Mucosa of rectum (tissue), 2 donors: ENCODE measurements around the gene TMEM184B.

Experiments
- H3K27ac ChIP-seq, 2 donors: one replicate each; pipeline ENCODE4 v1.7.0; 2013; ENCODE audit warnings: inconsistent platforms in 2 of 2, low read depth in 2 of 2, low read length in 2 of 2
- H3K27me3 ChIP-seq, 2 donors: one replicate each; pipeline ENCODE4 v1.7.0; 2013; ENCODE audit warnings: low read length in 2 of 2; ENCODE audit not compliant: control insufficient read depth in 2 of 2, insufficient read depth in 2 of 2
- H3K36me3 ChIP-seq, 2 donors: one replicate each; pipeline ENCODE4 v1.7.0; 2013; ENCODE audit warnings: low read length in 2 of 2; ENCODE audit not compliant: control insufficient read depth in 2 of 2, insufficient read depth in 2 of 2
- H3K4me1 ChIP-seq, 2 donors: one replicate each; pipeline ENCODE4 v1.7.0; 2013; ENCODE audit warnings: low read length in 2 of 2, mild to moderate bottlenecking in 1 of 2; ENCODE audit not compliant: control insufficient read depth in 2 of 2, insufficient read depth in 2 of 2
- H3K4me3 ChIP-seq, 2 donors: one replicate each; pipeline ENCODE4 v1.7.0; 2013; ENCODE audit warnings: low read length in 2 of 2
- H3K9ac ChIP-seq, 2 donors: one replicate each; pipeline ENCODE4 v1.7.0; 2013; ENCODE audit warnings: low read length in 2 of 2, low read depth in 1 of 2, mild to moderate bottlenecking in 1 of 2
- H3K9me3 ChIP-seq, 2 donors: one replicate each; pipeline ENCODE4 v1.7.0; 2013; ENCODE audit warnings: low read length in 2 of 2; ENCODE audit not compliant: control insufficient read depth in 2 of 2
- donor health status: healthy.
- donor health status: Normal muscosa, but diverticular disease.

The TMEM184B gene

DNA sequence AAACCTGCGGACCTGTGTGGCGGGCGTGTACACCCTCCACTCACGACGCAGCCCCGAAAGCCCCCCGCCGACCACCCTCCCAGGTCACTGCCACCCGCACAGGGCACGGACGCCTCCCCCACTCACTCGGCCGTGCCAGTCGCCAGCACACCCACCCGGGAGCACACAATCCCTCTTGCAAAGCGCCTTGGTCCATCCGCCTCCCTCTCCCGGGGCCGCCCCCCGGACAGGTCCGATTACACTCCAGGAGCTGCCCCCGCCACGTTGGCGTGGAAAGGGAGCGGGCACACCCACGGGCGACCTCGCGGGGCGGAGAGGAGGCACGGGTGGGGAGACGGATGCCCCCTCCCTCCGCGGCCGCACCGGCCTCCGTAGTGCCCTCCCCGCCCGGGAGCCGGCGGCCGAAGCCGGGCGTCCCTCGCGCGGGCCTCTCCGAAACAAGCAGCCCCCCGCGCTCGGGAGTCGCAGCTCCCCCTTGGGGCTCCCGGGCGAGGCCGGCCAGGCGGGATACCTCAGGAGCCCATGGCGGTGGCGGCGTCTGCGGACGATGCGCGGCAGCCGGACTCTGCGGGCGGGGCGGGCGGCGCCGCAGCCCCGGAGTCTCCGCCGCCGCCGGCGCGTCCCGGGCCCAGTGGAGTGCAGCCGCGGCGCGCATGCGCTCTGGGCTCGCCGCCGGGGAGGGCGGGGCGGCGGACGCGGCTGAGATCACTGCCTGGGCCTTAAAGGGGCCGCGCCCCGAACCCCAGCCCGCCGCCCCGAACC lies at the start of gene TMEM184B:
TSS of gene TMEM184B (minus strand) at position 638 of the 762 bp plus-strand sequence. CDS start 25,049 bp downstream, outside the sequence.
- peaks cover 19 to 22% of the 10 kb centered on the region in 2 donors for H3K4me1 ChIP-seq
- H3K27ac ChIP-seq: peak within 1 kb of the TSS; percentile 63 to 81
- no peaks in the 10 kb centered on the region for H3K27me3 ChIP-seq
- H3K9me3 ChIP-seq: no peaks in the 10 kb centered on the region
- H3K9ac ChIP-seq: peak within 1 kb of the TSS; percentile 85 to 96
- peak within 1 kb of the TSS; percentile 80 to 93 for H3K4me3 ChIP-seq
- H3K36me3 ChIP-seq: no peaks in the 10 kb centered on the region

DNA sequence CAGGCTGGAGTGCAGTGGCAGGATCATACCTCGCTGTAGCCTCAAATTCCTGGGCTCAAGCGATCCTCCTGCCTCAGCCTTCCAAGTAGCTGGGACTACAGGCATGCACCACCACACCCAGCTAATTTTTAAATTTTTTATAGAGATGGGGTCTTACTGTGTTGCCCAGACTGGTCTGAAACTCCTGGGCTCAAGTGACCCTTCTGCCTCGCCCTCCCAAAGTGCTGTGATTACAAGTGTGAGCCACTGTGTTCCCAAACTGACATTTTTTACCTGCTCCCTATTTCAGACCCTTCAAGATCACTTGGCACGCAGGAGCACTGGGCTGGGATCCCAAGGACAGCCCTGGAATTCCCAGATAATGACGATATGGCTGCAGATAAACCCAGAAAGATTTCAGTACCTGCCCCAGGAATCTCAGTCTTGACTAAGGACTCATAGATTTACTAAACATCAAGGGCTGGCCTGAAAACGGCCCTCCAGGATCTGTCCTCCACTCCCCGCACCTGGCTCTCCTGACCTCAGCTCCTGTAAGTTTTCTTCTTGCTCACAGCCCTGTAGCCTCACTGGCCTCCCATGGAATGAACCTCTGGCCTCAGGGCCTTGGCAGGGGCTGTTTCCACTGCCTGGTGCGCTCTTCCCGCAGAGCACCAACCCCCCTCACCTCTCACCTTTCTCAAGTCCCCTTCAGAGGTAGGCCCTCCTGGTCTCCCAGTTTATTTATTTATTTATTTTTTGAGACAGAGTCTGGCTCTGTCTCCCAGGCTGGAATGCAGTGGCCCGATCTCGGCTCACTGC lies 48.0 kb upstream of the TMEM184B start:
- peaks cover 15 to 25% of the 10 kb centered on the region in 2 donors for H3K4me1 ChIP-seq
- H3K9me3 ChIP-seq: no peaks in the 10 kb centered on the region
- no peak overlapping the region for H3K4me3 ChIP-seq
- H3K36me3 ChIP-seq: no peaks in the 10 kb centered on the region
- H3K27ac ChIP-seq: no peak overlapping the region
- no peaks in the 10 kb centered on the region for H3K27me3 ChIP-seq
- no peak overlapping the region for H3K9ac ChIP-seq

DNA sequence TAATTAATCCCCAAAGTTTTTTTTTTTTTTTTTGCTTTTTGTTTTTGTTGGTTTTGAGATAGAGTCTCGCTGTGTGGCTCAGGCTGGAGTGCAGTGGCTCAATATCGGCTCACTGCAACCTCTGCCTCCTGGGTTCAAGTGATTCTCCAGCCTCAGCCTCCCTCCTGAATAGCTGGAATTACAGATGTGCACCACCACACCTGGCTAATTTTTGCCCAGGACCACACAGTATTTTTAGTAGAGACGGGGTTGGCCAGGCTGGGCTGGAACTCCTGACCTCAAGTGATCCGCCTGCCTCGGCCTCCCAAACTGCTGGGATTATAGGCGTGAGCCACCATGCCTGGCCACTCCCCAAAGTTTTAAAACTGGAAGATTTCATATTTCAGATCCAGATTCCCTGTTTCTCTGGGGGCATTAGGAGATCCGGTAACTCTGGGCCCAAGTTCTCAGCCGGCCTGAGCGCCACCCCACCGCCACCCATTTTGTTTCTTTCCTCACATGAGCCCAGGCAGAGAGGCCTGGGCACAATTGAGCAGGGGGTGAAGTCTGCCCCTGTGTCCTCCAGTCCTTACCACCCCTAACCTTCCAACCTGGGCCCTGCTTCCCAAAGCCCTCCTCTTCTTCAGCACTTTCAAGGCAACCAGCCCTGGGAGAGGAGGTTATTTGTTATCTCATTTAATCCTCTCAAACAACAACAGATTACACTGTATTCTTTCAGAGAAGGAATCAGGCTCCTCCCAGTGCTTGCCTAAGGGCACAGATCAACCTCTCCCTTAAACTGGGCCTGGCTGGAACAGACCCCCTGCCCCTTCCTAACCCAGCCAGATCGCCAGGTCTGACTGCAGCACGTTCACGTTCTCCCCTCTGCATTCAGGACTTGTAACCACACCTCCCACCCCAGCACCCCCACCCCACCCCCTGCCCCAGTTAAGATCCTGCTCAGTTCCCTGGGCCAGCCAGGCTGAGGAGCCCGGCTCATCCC lies 46.3 kb upstream of the TMEM184B start:
- Histone ChIP-seq H3K27me3 (no peaks in the 10 kb centered on the region), H3K9me3 (no peaks in the 10 kb centered on the region), H3K36me3 (no peaks in the 10 kb centered on the region), H3K9ac (peak overlapping the region; percentile 88 to 96), H3K27ac (peak overlapping the region; percentile 99), H3K4me3 (peak overlapping the region in 1 of 2 donors; percentile 66), H3K4me1 (peaks cover 28 to 39% of the 10 kb centered on the region in 2 donors)

DNA sequence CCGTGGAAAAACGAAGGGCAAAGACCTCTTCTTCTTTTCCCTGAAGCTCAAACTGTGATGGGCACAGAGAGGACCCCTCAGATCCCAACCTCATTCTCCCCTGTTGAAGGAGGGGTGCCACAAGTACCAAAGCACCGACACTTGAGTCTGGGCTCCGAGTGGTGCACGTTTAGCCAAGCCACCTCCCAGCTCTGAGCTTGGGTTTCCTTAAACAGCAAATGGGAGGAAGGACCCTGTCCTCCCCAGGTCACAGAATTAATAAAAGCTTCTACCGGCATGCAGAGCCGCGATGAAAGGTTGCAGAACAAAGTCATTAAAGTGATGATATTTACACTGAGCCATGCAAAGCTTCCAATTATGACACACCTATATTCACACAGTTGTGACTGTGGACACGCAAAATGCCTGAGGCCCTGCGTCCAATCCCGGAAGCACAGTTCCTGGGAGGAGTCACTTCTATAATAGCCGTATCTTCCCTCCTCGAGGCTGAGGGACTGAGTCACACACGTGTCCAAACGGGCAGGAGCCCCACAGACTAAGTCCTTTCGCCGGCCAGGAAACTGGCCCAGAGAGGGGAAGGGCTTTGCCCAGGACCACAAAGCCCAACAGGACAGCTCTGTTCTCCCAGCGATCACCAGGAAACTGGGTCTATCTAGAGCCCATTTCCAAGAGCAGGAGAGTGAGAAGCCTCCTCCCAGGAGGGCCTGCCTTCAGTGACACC lies 45.3 kb upstream of the TMEM184B start:
- Histone ChIP-seq H3K4me1 (peaks cover 36 to 41% of the 10 kb centered on the region in 2 donors), H3K9me3 (no peaks in the 10 kb centered on the region), H3K27me3 (no peaks in the 10 kb centered on the region), H3K4me3 (peak overlapping the region; percentile 66 to 74), H3K27ac (peak overlapping the region; percentile 99), H3K9ac (peak overlapping the region; percentile 88 to 96), H3K36me3 (peaks cover 0 to under 1% of the 10 kb centered on the region in 2 donors)

DNA sequence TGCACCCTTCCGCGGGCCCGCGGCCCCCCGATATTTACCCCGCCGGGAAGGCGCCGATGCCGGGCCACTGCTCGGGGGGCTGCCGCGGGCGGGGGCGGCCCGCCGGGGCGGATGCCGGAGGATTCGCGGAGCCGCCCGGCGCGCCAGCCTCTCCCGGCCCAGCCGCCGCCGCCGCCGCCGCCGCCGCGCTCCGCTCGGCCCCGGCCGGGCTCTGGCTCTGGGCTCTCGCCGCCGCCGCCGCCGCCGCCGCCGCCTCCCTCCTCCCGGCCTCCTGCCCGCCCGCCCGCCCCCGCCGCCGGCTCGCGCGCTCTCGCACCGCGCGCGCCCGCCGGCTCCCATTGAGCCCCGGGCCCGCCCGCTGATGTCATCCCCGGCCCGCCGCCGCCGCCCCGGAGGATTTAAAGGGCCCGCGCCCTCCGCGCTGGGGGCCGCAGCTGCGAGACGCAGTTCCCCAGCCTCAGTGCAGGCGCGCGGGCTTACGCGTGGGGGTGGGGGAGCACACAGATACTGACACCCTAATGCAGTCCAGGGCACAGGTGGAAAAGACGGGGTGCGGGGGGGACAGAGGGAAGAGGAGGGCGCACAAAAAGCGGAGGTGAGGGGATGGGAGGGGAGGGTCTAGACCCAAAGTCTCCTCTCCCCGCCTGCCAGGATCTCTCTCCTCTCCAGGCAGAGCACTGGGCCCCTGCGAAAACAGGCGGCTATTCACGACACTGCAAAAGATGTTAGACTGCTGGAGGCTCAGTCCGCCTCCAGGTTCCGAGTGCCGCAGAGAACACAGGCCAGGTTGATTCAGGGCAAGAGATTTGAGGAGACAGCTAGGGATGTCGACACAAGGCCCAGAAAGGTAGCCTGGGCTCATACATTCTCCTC lies 44.5 kb upstream of the TMEM184B start, which contains the start of gene CSNK1E:
TSS of gene CSNK1E (minus strand) at position 312 of the 873 bp plus-strand sequence. CDS start 3,276 bp downstream, outside the sequence.
- Histone ChIP-seq H3K27ac (peak within 1 kb of the TSS; percentile 99), H3K9ac (peak within 1 kb of the TSS; percentile 88 to 96), H3K9me3 (no peaks in the 10 kb centered on the region), H3K36me3 (peaks cover 3 to 6% of the 10 kb centered on the region in 2 donors), H3K4me1 (peaks cover 44 to 47% of the 10 kb centered on the region in 2 donors), H3K4me3 (peak within 1 kb of the TSS; percentile 66 to 78), H3K27me3 (no peaks in the 10 kb centered on the region)

DNA sequence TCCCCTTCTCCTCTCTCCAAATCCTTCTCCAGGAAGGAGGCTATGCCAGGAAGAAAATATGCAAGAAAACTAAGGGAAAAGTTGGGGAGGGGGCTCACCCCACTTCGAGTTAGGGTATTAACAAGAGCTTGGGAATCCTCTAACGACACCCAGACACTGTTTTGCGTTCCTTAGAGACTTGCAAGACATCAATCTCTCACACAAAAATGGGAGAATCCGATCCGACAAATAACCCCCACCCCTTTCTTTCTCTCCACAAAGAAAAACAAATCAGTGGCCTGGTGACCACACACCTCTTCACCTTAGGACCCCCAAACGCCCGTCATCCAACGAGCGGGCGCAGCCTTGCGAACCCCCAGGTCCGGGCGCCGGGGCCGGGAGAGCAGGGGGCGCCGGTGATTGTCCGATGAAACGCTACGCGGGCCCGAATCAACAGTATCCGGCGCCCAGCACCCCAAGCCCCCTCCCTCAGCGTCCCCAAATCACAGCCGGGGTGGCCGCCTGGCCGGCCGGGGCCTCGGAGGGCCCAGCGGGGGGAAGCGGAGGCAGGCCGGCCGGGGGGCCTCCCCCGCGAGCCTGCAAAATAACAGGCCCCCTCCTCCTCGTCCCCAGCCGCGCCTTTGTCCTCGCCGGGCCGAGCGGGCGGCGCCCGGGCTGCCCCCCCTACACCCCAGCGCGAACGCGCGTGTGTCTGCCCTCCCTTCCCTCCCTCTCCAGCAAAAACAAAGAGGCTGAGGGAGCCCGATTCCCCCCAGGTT lies 43.7 kb upstream of the TMEM184B start:
- H3K4me3 ChIP-seq: peak overlapping the region; percentile 61 to 78

DNA sequence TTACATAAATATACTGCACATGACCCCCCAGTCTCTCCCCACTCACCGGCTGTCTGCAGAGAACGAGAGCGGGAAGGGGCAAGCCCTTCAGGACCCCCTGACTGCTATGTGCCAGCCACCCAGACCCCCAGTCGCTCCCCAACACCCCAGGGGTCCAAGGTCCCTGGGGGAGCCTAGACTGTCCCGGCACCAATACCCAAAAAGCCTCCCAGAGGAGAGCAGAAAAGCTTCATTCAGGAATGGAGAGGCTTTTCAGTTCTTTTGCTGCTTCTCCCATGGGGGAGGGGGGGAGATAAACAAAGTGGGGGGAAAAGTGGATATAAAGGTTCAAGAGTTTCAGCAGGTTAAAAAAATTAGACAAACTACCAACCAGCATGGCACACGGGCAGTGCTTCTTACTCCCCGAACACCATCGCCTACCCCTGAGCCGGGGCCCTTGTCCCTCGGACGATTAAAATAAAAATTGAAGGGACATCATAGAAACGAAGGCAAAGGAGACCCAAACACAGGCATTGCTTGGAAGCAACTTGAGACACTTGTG lies 43.1 kb upstream of the TMEM184B start:
- Histone ChIP-seq H3K4me1 (peaks cover 51 to 55% of the 10 kb centered on the region in 2 donors), H3K36me3 (peaks cover 7 to 9% of the 10 kb centered on the region in 2 donors), H3K27me3 (no peaks in the 10 kb centered on the region), H3K27ac (peak overlapping the region; percentile 86 to 93), H3K9ac (peak overlapping the region; percentile 66 to 80), H3K4me3 (peak overlapping the region; percentile 61 to 78), H3K9me3 (no peaks in the 10 kb centered on the region)

More for the DNA sequence above, 43.7 kb upstream of the TMEM184B start:
- Histone ChIP-seq H3K36me3 (peaks cover 7 to 9% of the 10 kb centered on the region in 2 donors), H3K27me3 (no peaks in the 10 kb centered on the region), H3K27ac (peak overlapping the region; percentile 86 to 93), H3K9ac (peak overlapping the region; percentile 66 to 80), H3K9me3 (no peaks in the 10 kb centered on the region), H3K4me1 (peaks cover 45 to 48% of the 10 kb centered on the region in 2 donors)
